MM.1S (cell line): ENCODE measurements around the gene LIN28B.

Experiments
- DNase-seq: peaks from one replicate; pipeline ENCODE4 v3.0.0-alpha.2; 2015
- H2AFZ ChIP-seq: fragments of 300-600 bp; sonication (generic); 2 replicates; pipeline ENCODE4 v1.6.0; 2016; ENCODE audit warnings: antibody characterized with exemption, low read length
- H3F3A ChIP-seq: fragments of 300-600 bp; sonication (generic); 2 replicates; pipeline ENCODE4 v1.6.1; 2016; ENCODE audit warnings: mild to moderate bottlenecking, antibody characterized with exemption, low read length, moderate library complexity, mixed read lengths; ENCODE audit not compliant: insufficient read depth
- H3K27ac ChIP-seq: fragments of 300-600 bp; sonication (generic); 2 replicates; pipeline ENCODE4 v1.5.1; 2016; ENCODE audit warnings: mild to moderate bottlenecking, low read length
- H3K27me3 ChIP-seq: fragments of 300-600 bp; sonication (generic); replicated peaks from 2 replicates; pipeline ENCODE4 v1.6.0; 2016; ENCODE audit warnings: low read length; ENCODE audit not compliant: insufficient read depth
- H3K36me3 ChIP-seq: fragments of 300-600 bp; sonication (generic); replicated peaks from 2 replicates; pipeline ENCODE4 v1.6.1; 2016; ENCODE audit warnings: mild to moderate bottlenecking, low read length, mixed read lengths; ENCODE audit not compliant: insufficient read depth
- H3K4me1 ChIP-seq: fragments of 300-600 bp; sonication (generic); 2 replicates; pipeline ENCODE4 v1.6.1; 2016; ENCODE audit warnings: low read length, mixed read lengths
- H3K4me2 ChIP-seq: fragments of 300-600 bp; sonication (generic); 2 replicates; pipeline ENCODE4 v1.6.0; 2016; ENCODE audit warnings: low read depth, low read length
- H3K4me3 ChIP-seq: fragments of 300-600 bp; sonication (generic); 2 replicates; pipeline ENCODE4 v1.5.1; 2016; ENCODE audit warnings: low read length, mixed read lengths
- H3K79me2 ChIP-seq: fragments of 300-600 bp; sonication (generic); 2 replicates; pipeline ENCODE4 v1.6.1; 2016; ENCODE audit warnings: mixed run types, low read length, mixed read lengths
- H3K9ac ChIP-seq: fragments of 300-600 bp; sonication (generic); 2 replicates; pipeline ENCODE4 v1.6.1; 2016; ENCODE audit warnings: low read length, mixed read lengths
- H3K9me2 ChIP-seq: fragments of 300-600 bp; sonication (generic); replicated peaks from 2 replicates; pipeline ENCODE4 v1.6.1; 2016; ENCODE audit warnings: mild to moderate bottlenecking, low read length, mixed read lengths; ENCODE audit not compliant: insufficient read depth
- H3K9me3 ChIP-seq: fragments of 300-600 bp; sonication (generic); replicated peaks from 2 replicates; pipeline ENCODE4 v1.6.1; 2016; ENCODE audit warnings: mild to moderate bottlenecking, low read length, mixed read lengths; ENCODE audit not compliant: insufficient read depth
- H4K20me1 ChIP-seq: fragments of 300-600 bp; sonication (generic); 2 replicates; pipeline ENCODE4 v1.6.1; 2016; ENCODE audit warnings: mild to moderate bottlenecking, low read length, moderate library complexity, mixed read lengths; ENCODE audit not compliant: insufficient read depth
- EZH2 ChIP-seq: fragments of 300-600 bp; sonication (generic); optimal IDR thresholded peaks from 2 replicates; pipeline ENCODE3; 2017; ENCODE audit warnings: low read depth, mild to moderate bottlenecking, antibody characterized with exemption, low read length, mixed read lengths
- EZH2phosphoT487 ChIP-seq: fragments of 300-600 bp; sonication (generic); IDR thresholded peaks from 2 replicates; pipeline ENCODE4 v1.6.1; 2018; ENCODE audit warnings: antibody characterized with exemption, low read length
- TF ChIP-seq, protein P1 (sequence below): fragments of 300-600 bp; sonication (generic); IDR thresholded peaks from 2 replicates; pipeline ENCODE4 v1.5.1; 2016; ENCODE audit warnings: antibody characterized with exemption, low read length, mixed read lengths

Gene LIN28B

DNA sequence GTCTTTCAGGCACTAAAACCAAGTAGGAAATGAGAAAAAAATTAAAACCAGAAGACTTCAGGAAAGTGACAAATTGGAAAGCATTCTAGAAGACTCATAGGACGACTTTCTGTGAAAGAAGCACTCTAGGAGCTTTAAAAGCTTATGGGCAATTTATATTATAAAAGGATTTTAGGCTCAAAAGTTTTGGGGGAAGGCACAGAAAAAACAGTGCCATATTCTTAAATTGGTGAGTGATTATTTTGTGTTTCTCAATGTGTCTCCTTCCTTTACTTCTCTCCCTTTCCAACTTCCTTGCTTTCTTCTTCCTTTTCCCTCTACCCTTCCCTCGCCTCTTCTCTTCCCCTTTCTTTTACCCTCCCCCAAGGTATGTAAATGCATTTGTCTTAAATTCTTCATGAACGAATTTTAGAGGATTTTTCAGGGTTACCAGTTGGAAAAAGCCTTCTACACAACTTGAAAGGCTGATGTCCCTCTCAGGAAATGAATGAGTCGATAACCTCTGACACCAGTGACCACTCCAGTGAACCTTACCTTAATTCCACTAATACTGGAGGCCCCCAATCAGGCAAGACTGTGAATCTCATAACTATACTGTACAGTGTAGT lies 2.6 kb upstream of the LIN28B start:
- no peak overlapping the region for H3K27ac ChIP-seq
- H4K20me1 ChIP-seq: no peaks in the 10 kb centered on the region
- H3K27me3 ChIP-seq: no peaks in the 10 kb centered on the region
- H3K79me2 ChIP-seq: no peaks in the 10 kb centered on the region
- H3K4me2 ChIP-seq: no peak overlapping the region
- no peaks in the 10 kb centered on the region for H3K9me3 ChIP-seq
- H3F3A ChIP-seq: no peaks in the 10 kb centered on the region
- H2AFZ ChIP-seq: no peak overlapping the region
- H3K4me3 ChIP-seq: no peak overlapping the region
- TF ChIP-seq EZH2 (no peak), EZH2phosphoT487 (no peak)
- TF ChIP-seq, protein P1, sequence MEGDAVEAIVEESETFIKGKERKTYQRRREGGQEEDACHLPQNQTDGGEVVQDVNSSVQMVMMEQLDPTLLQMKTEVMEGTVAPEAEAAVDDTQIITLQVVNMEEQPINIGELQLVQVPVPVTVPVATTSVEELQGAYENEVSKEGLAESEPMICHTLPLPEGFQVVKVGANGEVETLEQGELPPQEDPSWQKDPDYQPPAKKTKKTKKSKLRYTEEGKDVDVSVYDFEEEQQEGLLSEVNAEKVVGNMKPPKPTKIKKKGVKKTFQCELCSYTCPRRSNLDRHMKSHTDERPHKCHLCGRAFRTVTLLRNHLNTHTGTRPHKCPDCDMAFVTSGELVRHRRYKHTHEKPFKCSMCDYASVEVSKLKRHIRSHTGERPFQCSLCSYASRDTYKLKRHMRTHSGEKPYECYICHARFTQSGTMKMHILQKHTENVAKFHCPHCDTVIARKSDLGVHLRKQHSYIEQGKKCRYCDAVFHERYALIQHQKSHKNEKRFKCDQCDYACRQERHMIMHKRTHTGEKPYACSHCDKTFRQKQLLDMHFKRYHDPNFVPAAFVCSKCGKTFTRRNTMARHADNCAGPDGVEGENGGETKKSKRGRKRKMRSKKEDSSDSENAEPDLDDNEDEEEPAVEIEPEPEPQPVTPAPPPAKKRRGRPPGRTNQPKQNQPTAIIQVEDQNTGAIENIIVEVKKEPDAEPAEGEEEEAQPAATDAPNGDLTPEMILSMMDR: no peak
- H3K9me2 ChIP-seq: no peaks in the 10 kb centered on the region
- no peaks in the 10 kb centered on the region for H3K4me1 ChIP-seq
- no peak for DNase-seq
- H3K36me3 ChIP-seq: no peaks in the 10 kb centered on the region
- no peak overlapping the region for H3K9ac ChIP-seq

DNA sequence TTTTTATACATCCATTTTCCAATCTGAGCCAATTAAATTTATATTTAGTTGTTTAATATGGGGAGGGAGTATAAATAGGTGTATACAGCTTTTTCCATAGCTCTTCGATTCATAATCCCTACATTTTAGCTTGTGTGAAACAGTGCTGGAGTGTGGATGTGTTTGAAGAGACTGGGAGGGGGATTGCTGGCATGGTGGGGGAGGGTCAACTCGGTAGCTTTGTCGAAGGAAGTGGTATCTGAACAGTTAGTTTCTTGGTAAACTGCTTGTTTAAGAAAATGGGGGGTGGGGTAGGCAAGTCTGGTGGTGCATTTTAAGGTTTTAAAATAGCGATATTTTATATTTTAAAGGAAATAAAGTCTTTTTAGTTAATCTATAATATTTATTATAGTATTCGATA lies 1.4 kb upstream of the LIN28B start:
- Histone ChIP-seq H3K27me3 (no peaks in the 10 kb centered on the region), H4K20me1 (no peaks in the 10 kb centered on the region), H3K79me2 (no peaks in the 10 kb centered on the region), H2AFZ (no peak overlapping the region), H3K27ac (no peak overlapping the region), H3K4me2 (no peak overlapping the region), H3K9me2 (no peaks in the 10 kb centered on the region), H3F3A (no peaks in the 10 kb centered on the region), H3K9ac (no peak overlapping the region), H3K36me3 (no peaks in the 10 kb centered on the region), H3K9me3 (no peaks in the 10 kb centered on the region), H3K4me1 (no peaks in the 10 kb centered on the region), H3K4me3 (no peak overlapping the region)
- no peak for DNase-seq
- TF ChIP-seq, protein P1: no peak
- TF ChIP-seq EZH2phosphoT487 (no peak), EZH2 (no peak)

DNA sequence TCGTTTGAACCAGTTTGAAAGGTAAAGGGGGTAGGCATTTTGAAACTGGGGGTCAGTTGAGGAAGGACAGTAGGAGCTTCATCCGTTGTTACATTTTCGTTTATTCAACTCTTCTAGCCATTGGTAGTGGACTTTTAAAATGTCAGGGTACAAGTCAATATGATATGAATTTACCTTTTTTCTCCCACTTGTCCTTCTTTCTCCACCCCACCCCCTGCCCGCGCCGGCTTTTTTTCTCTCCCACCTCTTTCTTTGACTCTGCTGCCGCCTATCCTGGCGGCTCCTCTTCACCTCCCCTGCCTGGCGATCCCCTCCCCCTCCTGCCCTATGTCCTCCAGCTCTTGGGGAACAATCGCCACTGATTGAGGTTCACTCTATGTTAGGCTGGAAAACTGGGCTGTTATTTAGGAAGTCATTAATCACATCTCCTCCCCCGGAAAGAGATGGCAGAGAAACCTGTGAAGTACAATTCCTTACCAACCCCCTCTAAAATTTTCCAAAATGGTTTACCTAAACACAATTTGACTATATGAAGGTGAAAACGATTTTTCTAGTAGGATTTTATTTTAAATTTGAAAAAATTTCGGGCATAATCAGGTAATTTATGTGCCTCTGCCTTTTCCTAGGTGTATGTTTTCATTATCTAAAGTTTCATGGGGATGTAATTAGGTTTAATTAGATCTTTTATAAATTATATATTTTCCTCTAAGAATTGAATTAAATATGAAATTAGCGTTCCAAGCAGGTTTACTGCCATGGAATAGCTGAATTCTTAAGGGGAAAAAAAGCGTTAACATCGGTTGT lies 778 bp upstream of the LIN28B start:
- Histone ChIP-seq H2AFZ (no peak overlapping the region), H3K9ac (no peak overlapping the region)
- DNase-seq: no peak

More for the DNA sequence above, 778 bp upstream of the LIN28B start:
- Histone ChIP-seq H4K20me1 (no peaks in the 10 kb centered on the region), H3K36me3 (no peaks in the 10 kb centered on the region), H3K79me2 (no peaks in the 10 kb centered on the region), H3K4me3 (no peak overlapping the region), H3K4me2 (no peak overlapping the region), H3K27ac (no peak overlapping the region), H3K4me1 (no peaks in the 10 kb centered on the region), H3F3A (no peaks in the 10 kb centered on the region), H3K9me2 (no peaks in the 10 kb centered on the region), H3K9me3 (no peaks in the 10 kb centered on the region), H3K27me3 (no peaks in the 10 kb centered on the region)
- TF ChIP-seq, protein P1: no peak
- TF ChIP-seq EZH2phosphoT487 (no peak), EZH2 (no peak)
